ENCODE measurements around the gene GRM2. TPM values are rescaled to one million over a fixed set of nuclear protein-coding genes. Genes with fewer than 3 reads are reported as not detected.

Gene GRM2
- total RNA-seq, 1 donor from 2014 or later = 6.6 TPM

GRCh38 chr3:51700403-51700802, 6.5 kb upstream of the GRM2 start:
- Mint-ChIP-seq H3K27me3 (ENCODE audit: low read depth) (no peaks in the 10 kb centered on the region), H3K4me3 (no peak overlapping the region), H3K9me3 (no peaks in the 10 kb centered on the region), H3K4me1 (peaks cover 25% of the 10 kb centered on the region), H3K27ac (ENCODE audit: unreplicated experiment) (no peak overlapping the region), H3K36me3 (ENCODE audit: low read depth) (no peaks in the 10 kb centered on the region)
- no peak for TF ChIP-seq CTCF (conservative IDR thresholded peaks at IDR 0.05)
- DNase-seq (ENCODE audit: low read depth, low spot score) = no peak

- H3K36me3 Mint-ChIP-seq (ENCODE audit: low read depth) = no peaks in the 10 kb centered on the region
- H3K9me3 Mint-ChIP-seq = no peaks in the 10 kb centered on the region
- peaks cover under 1% of the 10 kb centered on the region for H3K27me3 Mint-ChIP-seq (ENCODE audit: low read depth)
- peak overlapping the region; percentile 34 for H3K4me3 Mint-ChIP-seq
- no peak for TF ChIP-seq CTCF (conservative IDR thresholded peaks at IDR 0.05)
- H3K27ac Mint-ChIP-seq (ENCODE audit: unreplicated experiment) = no peak overlapping the region
- H3K4me1 Mint-ChIP-seq = peaks cover 26% of the 10 kb centered on the region
- no peak for DNase-seq (ENCODE audit: low read depth, low spot score)
These were observed 4.7 kb upstream of the GRM2 start for GRCh38 chr3:51702156-51702555.

GRCh38 chr3:51703068-51703760, 3.7 kb upstream of the GRM2 start:
- DNase-seq (ENCODE audit: low read depth, low spot score) = peak; percentile 48
- H3K36me3 Mint-ChIP-seq (ENCODE audit: low read depth) = no peaks in the 10 kb centered on the region
- TF ChIP-seq CTCF (conservative IDR thresholded peaks at IDR 0.05) = no peak
- no peak overlapping the region for H3K27ac Mint-ChIP-seq (ENCODE audit: unreplicated experiment)
- H3K4me1 Mint-ChIP-seq = peaks cover 35% of the 10 kb centered on the region
- no peak overlapping the region for H3K4me3 Mint-ChIP-seq
- peaks cover 11% of the 10 kb centered on the region for H3K27me3 Mint-ChIP-seq (ENCODE audit: low read depth)
- no peaks in the 10 kb centered on the region for H3K9me3 Mint-ChIP-seq

- no peak overlapping the region for H3K27ac Mint-ChIP-seq (ENCODE audit: unreplicated experiment)
- no peak for DNase-seq (ENCODE audit: low read depth, low spot score)
- H3K4me3 Mint-ChIP-seq = no peak overlapping the region
These were observed 2.9 kb upstream of the GRM2 start for GRCh38 chr3:51703761-51704510.

GRCh38 chr3:51704511-51704950, 2.3 kb upstream of the GRM2 start:
- H3K4me1 Mint-ChIP-seq = peaks cover 35% of the 10 kb centered on the region
- H3K27ac Mint-ChIP-seq (ENCODE audit: unreplicated experiment) = no peak overlapping the region
- peaks cover 21% of the 10 kb centered on the region for H3K27me3 Mint-ChIP-seq (ENCODE audit: low read depth)
- no peak for DNase-seq (ENCODE audit: low read depth, low spot score)
- no peak overlapping the region for H3K4me3 Mint-ChIP-seq
- H3K9me3 Mint-ChIP-seq = no peaks in the 10 kb centered on the region
- H3K36me3 Mint-ChIP-seq (ENCODE audit: low read depth) = no peaks in the 10 kb centered on the region
- no peak for TF ChIP-seq CTCF (conservative IDR thresholded peaks at IDR 0.05)

More at GRCh38 chr3:51703761-51704510, 2.9 kb upstream of the GRM2 start:
- TF ChIP-seq CTCF (conservative IDR thresholded peaks at IDR 0.05) = no peak
- no peaks in the 10 kb centered on the region for H3K36me3 Mint-ChIP-seq (ENCODE audit: low read depth)
- H3K4me1 Mint-ChIP-seq = peaks cover 35% of the 10 kb centered on the region
- peaks cover 19% of the 10 kb centered on the region for H3K27me3 Mint-ChIP-seq (ENCODE audit: low read depth)
- H3K9me3 Mint-ChIP-seq = no peaks in the 10 kb centered on the region
